ENCODE measurements around the gene FTO.

Gene FTO

GRCh38 chr16:53711390-53711789, 7.4 kb downstream of the FTO start:
- TF ChIP-seq CTCF (conservative IDR thresholded peaks at IDR 0.05) (no peak), ZFX (IDR thresholded peaks at IDR 0.05) (no peak)
- H3K27ac ChIP-seq = no peak overlapping the region

- TF ChIP-seq ZFX (IDR thresholded peaks at IDR 0.05) (no peak), CTCF (conservative IDR thresholded peaks at IDR 0.05) (no peak)
- no peak overlapping the region for H3K27ac ChIP-seq
Observed at GRCh38 chr16:53712065-53712464, 8.1 kb downstream of the FTO start.

DNA sequence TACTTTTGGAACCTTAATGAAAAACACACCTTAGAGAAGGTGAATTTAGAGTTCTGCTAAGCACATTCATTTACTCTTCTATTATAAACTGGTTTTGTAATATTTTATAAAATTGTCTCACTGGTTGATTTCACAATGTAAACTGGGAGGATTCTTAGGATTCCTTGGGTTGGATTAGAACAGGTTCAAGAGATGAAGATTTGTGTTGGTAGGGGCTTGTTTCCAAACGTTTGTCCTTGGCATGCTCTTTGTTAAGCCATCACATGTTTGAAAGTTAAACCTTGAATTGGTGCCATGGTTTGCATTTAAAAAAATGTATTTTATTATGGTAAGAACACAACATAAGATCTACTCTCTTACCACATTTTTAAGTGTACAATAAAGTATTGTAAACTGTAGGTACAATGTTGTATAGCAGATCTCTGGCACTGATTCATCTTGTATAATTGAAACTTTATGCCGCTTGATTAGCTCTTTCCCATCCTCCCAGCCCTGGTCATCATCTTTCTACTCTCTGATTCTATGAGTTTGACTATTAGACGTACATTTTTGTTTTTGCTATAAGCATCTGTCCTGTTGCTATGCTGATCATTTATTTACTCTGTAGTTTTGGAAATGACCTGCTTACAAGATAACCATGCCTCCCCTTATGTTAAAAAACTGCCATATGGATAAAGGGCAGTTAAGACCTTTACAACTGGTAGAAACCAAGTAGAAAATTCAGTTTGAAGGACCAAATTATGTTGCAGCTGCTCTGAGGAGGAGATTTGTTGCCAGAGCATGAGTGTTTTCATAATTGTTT, 9.6 kb downstream of the FTO start:
- TF ChIP-seq CTCF (conservative IDR thresholded peaks at IDR 0.05) (no peak), ZFX (IDR thresholded peaks at IDR 0.05) (no peak)
- H3K27ac ChIP-seq = no peak overlapping the region; the same call in 1 of the 2 replicates

DNA sequence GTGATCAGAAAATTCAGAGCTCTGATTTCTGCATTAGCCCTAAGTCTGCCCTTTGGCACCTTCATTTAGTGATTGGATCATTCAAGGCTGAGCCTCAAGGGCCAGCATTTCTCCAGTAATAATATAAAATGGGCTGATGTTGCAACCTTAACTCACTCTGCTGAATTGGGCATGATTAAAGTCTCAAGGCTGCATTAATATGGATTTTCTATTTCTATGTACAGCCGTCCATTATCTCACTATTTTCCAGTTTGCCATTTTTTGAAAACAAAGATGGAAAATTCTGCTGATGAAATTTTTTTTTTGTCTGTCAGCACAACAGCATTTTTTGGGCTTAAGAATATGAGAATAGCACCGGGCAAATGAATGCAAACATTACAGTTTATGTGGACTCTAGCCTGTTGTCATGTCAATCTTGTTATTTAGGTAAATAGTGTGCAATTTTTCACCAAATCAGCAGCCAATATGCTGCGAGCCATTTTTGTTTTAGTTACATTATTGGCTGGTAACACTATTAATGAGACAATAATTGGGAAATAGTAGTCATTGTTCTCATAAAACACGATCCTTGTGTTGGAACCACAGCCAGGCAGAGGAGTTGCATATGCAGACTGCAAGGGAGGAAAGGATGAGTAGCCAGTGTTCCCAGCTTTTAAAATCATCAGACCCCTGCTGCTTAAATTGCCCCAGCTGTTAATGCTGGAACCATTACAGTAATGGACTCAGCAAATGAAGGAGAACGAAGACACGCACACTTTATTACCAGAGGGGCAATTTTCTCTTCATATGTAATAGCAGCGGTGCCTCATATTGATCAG, 10.5 kb downstream of the FTO start:
- no peak for TF ChIP-seq ZFX (IDR thresholded peaks at IDR 0.05)
- no peak for TF ChIP-seq CTCF (conservative IDR thresholded peaks at IDR 0.05)
- no peak overlapping the region; the same call in 1 of the 2 replicates for H3K27ac ChIP-seq

DNA sequence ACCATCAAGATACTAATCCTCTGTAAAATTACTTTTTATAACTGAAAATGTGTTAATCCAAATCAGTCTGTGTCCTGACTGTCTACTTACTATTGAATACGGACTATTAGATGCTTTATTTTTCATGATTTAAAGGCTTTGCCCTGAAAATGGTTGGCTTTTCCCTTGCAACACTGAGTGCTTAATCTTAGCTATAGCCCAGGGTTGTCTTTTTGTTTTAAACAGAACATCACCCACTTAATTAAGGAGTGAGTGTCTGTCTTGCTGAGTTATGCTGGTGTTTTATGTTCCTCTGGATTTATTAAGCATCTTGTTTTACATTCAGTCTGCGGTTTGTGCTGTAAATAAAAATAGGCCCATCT, 11.0 kb downstream of the FTO start:
- H3K27ac ChIP-seq = no peak overlapping the region
- TF ChIP-seq CTCF (conservative IDR thresholded peaks at IDR 0.05) = no peak
- no peak for TF ChIP-seq ZFX (IDR thresholded peaks at IDR 0.05)

DNA sequence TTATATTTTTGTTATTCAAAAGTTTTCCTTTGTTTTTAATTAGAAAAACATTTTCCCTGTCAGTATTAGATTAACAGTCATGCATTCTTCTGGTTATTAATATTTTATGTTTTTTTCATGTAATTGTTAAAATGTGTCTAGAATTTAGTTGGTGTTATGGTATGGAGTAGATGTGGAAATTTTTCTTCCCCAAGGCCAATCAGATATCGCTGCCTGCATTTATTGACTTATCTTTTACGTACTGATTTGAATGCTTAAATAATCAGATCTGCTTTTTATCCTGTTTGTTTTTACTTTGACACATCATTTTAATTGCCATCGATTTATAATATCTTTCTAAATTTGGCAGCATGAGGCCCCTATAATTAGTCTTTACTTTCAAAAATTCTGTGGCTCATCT, 13.6 kb downstream of the FTO start:
- no peak for TF ChIP-seq ZFX (IDR thresholded peaks at IDR 0.05)
- TF ChIP-seq CTCF (conservative IDR thresholded peaks at IDR 0.05) = no peak
- H3K27ac ChIP-seq = no peak overlapping the region

GRCh38 chr16:53721017-53721416, 17.1 kb downstream of the FTO start:
- TF ChIP-seq CTCF (conservative IDR thresholded peaks at IDR 0.05) (no peak), ZFX (IDR thresholded peaks at IDR 0.05) (no peak)
- H3K27ac ChIP-seq = no peak overlapping the region
